ENCODE results near the gene PTPN21.

Gene PTPN21

GRCh38 chr14:88515499-88516221 is 39.1 kb downstream of the PTPN21 start:
- in situ Hi-C loops (cut with HindIII; ENCODE audit: low sequenced_read_pairs): no loop called here

GRCh38 chr14:88507208-88507607 is 47.6 kb downstream of the PTPN21 start:
- in situ Hi-C loops (cut with HindIII; ENCODE audit: low sequenced_read_pairs): no loop called here

- in situ Hi-C loops (cut with HindIII; ENCODE audit: low sequenced_read_pairs): no loop called here
These were observed 49.2 kb downstream of the PTPN21 start for GRCh38 chr14:88505621-88506020.

- in situ Hi-C loops (cut with HindIII; ENCODE audit: low sequenced_read_pairs): no loop called here
These were observed 50.2 kb downstream of the PTPN21 start for GRCh38 chr14:88504602-88505001.

- in situ Hi-C loops (cut with HindIII; ENCODE audit: low sequenced_read_pairs): no loop called here
These were observed 50.9 kb downstream of the PTPN21 start for GRCh38 chr14:88503754-88504406.

- in situ Hi-C loops (cut with HindIII; ENCODE audit: low sequenced_read_pairs): no loop called here
These were observed 52.1 kb downstream of the PTPN21 start for GRCh38 chr14:88502740-88503139.

- in situ Hi-C loops (cut with HindIII; ENCODE audit: low sequenced_read_pairs): no loop called here
These were observed 54.2 kb downstream of the PTPN21 start for GRCh38 chr14:88500611-88501010.

- in situ Hi-C loops (cut with HindIII; ENCODE audit: low sequenced_read_pairs): no loop called here
These were observed 55.6 kb downstream of the PTPN21 start for GRCh38 chr14:88499225-88499624.

- in situ Hi-C loops (cut with HindIII; ENCODE audit: low sequenced_read_pairs): no loop called here
These were observed 58.4 kb downstream of the PTPN21 start for GRCh38 chr14:88496414-88496813.

GRCh38 chr14:88493392-88494185 is 61.2 kb downstream of the PTPN21 start:
- in situ Hi-C loops (cut with HindIII; ENCODE audit: low sequenced_read_pairs): no loop called here

- in situ Hi-C loops (cut with HindIII; ENCODE audit: low sequenced_read_pairs): no loop called here
These were observed 62.3 kb downstream of the PTPN21 start for GRCh38 chr14:88492272-88493089.

GRCh38 chr14:88490168-88490567 is 64.6 kb downstream of the PTPN21 start:
- in situ Hi-C loops (cut with HindIII; ENCODE audit: low sequenced_read_pairs): no loop called here

GRCh38 chr14:88488897-88489296 is 65.9 kb downstream of the PTPN21 start:
- in situ Hi-C loops (cut with HindIII; ENCODE audit: low sequenced_read_pairs): no loop called here

- in situ Hi-C loops (cut with HindIII; ENCODE audit: low sequenced_read_pairs): no loop called here
These were observed 66.7 kb downstream of the PTPN21 start for GRCh38 chr14:88488081-88488480.

- in situ Hi-C loops (cut with HindIII; ENCODE audit: low sequenced_read_pairs): no loop called here
These were observed 72.3 kb downstream of the PTPN21 start for GRCh38 chr14:88482524-88482923.

- in situ Hi-C loops (cut with HindIII; ENCODE audit: low sequenced_read_pairs): no loop called here
These were observed 73.0 kb downstream of the PTPN21 start for GRCh38 chr14:88481794-88482193.

GRCh38 chr14:88481059-88481458 is 73.7 kb downstream of the PTPN21 start:
- in situ Hi-C loops (cut with HindIII; ENCODE audit: low sequenced_read_pairs): no loop called here

GRCh38 chr14:88479574-88479987 is 75.2 kb downstream of the PTPN21 start:
- in situ Hi-C loops (cut with HindIII; ENCODE audit: low sequenced_read_pairs): no loop called here

- in situ Hi-C loops (cut with HindIII; ENCODE audit: low sequenced_read_pairs): no loop called here
These were observed 75.9 kb downstream of the PTPN21 start for GRCh38 chr14:88478931-88479330.

- in situ Hi-C loops (cut with HindIII; ENCODE audit: low sequenced_read_pairs): no loop called here
These were observed 77.1 kb downstream of the PTPN21 start for GRCh38 chr14:88477513-88478250.

All from endothelial cell of hepatic sinusoid (primary cell).